H9 (cell line): Measurements from ENCODE around the gene FOXJ3. TPM values are rescaled to one million over a fixed set of nuclear protein-coding genes. Genes with fewer than 3 reads are reported as not detected.

Source experiments
- DNase-seq: peaks from one replicate; pipeline ENCODE4 v3.0.0-alpha.2; 2017
- H2AFZ ChIP-seq: one replicate; pipeline ENCODE4 v1.6.1; 2013; ENCODE audit warnings: mild to moderate bottlenecking, low read length, control low read depth, moderate library complexity
- H2AK5ac ChIP-seq: 2 replicates; pipeline ENCODE4 v1.6.1; 2013; ENCODE audit warnings: low read length, control low read depth, mixed read lengths; ENCODE audit not compliant: insufficient read length
- H2BK120ac ChIP-seq: one replicate; pipeline ENCODE4 v1.6.1; 2013; ENCODE audit warnings: low read depth, mild to moderate bottlenecking, low read length, control low read depth, inconsistent platforms; ENCODE audit not compliant: poor library complexity, severe bottlenecking
- H2BK12ac ChIP-seq: 2 replicates; pipeline ENCODE4 v1.6.1; 2013; ENCODE audit warnings: low read length, control low read depth, mixed read lengths, low read depth; ENCODE audit not compliant: insufficient read length
- H2BK15ac ChIP-seq: 2 replicates; pipeline ENCODE4 v1.6.1; 2013; ENCODE audit warnings: low read depth, low read length, control low read depth
- H2BK20ac ChIP-seq: one replicate; pipeline ENCODE4 v1.6.1; 2013; ENCODE audit warnings: low read depth, mild to moderate bottlenecking, low read length, control low read depth, inconsistent platforms; ENCODE audit not compliant: poor library complexity, severe bottlenecking
- H2BK5ac ChIP-seq: 2 replicates; pipeline ENCODE4 v1.6.1; 2013; ENCODE audit warnings: low read length, control low read depth, mixed read lengths; ENCODE audit not compliant: insufficient read length
- H3K14ac ChIP-seq: 2 replicates; pipeline ENCODE4 v1.6.1; 2013; ENCODE audit warnings: low read length, control low read depth; ENCODE audit not compliant: insufficient read depth
- H3K18ac ChIP-seq: 2 replicates; pipeline ENCODE4 v1.6.1; 2013; ENCODE audit warnings: low read depth, mild to moderate bottlenecking, mixed read lengths, low read length, control low read depth; ENCODE audit not compliant: insufficient read length
- H3K23ac ChIP-seq: 2 replicates; pipeline ENCODE4 v1.6.1; 2013; ENCODE audit warnings: low read length, control low read depth, mixed read lengths, low read depth; ENCODE audit not compliant: insufficient read length
- H3K23me2 ChIP-seq: 2 replicates; pipeline ENCODE4 v1.6.1; 2013; ENCODE audit warnings: low read depth, mild to moderate bottlenecking, mixed read lengths, low read length, control low read depth; ENCODE audit not compliant: insufficient read length, poor library complexity, severe bottlenecking
- H3K27ac ChIP-seq: 2 replicates; pipeline ENCODE4 v1.5.1; 2013; ENCODE audit warnings: low read length, control low read depth, mixed read lengths, low read depth; ENCODE audit not compliant: insufficient read length
- H3K27me3 ChIP-seq: 2 replicates; pipeline ENCODE4 v1.6.1; 2013; ENCODE audit warnings: low read length, control low read depth, inconsistent platforms; ENCODE audit not compliant: insufficient read depth
- H3K4ac ChIP-seq: 2 replicates; pipeline ENCODE4 v1.6.1; 2013; ENCODE audit warnings: low read depth, mild to moderate bottlenecking, control low read depth, inconsistent platforms, low read length, moderate library complexity
- H3K4me1 ChIP-seq: 2 replicates; pipeline ENCODE4 v1.6.1; 2013; ENCODE audit warnings: low read length, control low read depth, inconsistent platforms; ENCODE audit not compliant: insufficient read depth
- H3K4me2 ChIP-seq: 2 replicates; pipeline ENCODE4 v1.6.1; 2013; ENCODE audit warnings: low read length, control low read depth, mixed read lengths; ENCODE audit not compliant: insufficient read length, insufficient read depth
- H3K56ac ChIP-seq: 2 replicates; pipeline ENCODE4 v1.6.1; 2013; ENCODE audit warnings: low read depth, mild to moderate bottlenecking, mixed read lengths, low read length, control low read depth; ENCODE audit not compliant: insufficient read length
- H3K79me1 ChIP-seq: 2 replicates; pipeline ENCODE4 v1.6.1; 2013; ENCODE audit warnings: low read depth, mild to moderate bottlenecking, moderate library complexity, low read length, control low read depth, inconsistent platforms; ENCODE audit not compliant: insufficient read depth, poor library complexity, severe bottlenecking
- H3K79me2 ChIP-seq: 2 replicates; pipeline ENCODE4 v1.6.1; 2013; ENCODE audit warnings: low read length, control low read depth, inconsistent platforms; ENCODE audit not compliant: insufficient read depth
- H3K9ac ChIP-seq: 2 replicates; pipeline ENCODE4 v1.6.1; 2013; ENCODE audit warnings: low read length, control low read depth, mixed read lengths; ENCODE audit not compliant: insufficient read length; ENCODE audit errors: extremely low read depth
- H3K9me3 ChIP-seq: one replicate; pipeline ENCODE4 v1.6.1; 2013; ENCODE audit warnings: low read depth, low read length, inconsistent platforms; ENCODE audit not compliant: control insufficient read depth
- H3T11ph ChIP-seq: one replicate; pipeline ENCODE4 v1.6.1; 2013; ENCODE audit warnings: mild to moderate bottlenecking, low read length, control low read depth, inconsistent platforms
- H4K20me1 ChIP-seq: one replicate; pipeline ENCODE4 v1.6.1; 2013; ENCODE audit not compliant: control insufficient read depth, insufficient read length, insufficient read depth
- H4K5ac ChIP-seq: 2 replicates; pipeline ENCODE4 v1.6.1; 2013; ENCODE audit warnings: low read depth, mild to moderate bottlenecking, mixed read lengths, low read length, control low read depth; ENCODE audit not compliant: insufficient read length
- H4K8ac ChIP-seq: replicated peaks from 2 replicates; pipeline ENCODE4 v1.6.1; 2013; ENCODE audit warnings: low read length, control low read depth, mixed read lengths, low read depth; ENCODE audit not compliant: insufficient read length
- H4K91ac ChIP-seq: 2 replicates; pipeline ENCODE4 v1.6.1; 2013; ENCODE audit warnings: low read depth, mild to moderate bottlenecking, moderate library complexity, mixed read lengths, low read length, control low read depth; ENCODE audit not compliant: insufficient read length
- H3K27ac Mint-ChIP-seq, 3 experiments: 2 replicates in 2 of 3; 3 replicates in 1 of 3; pipeline ENCODE4 v1.8.0; 2020 to 2021; ENCODE audit warnings: mixed read lengths in 3 of 3, mild to moderate bottlenecking in 1 of 3, moderate library complexity in 1 of 3
- H3K27me3 Mint-ChIP-seq: 2 replicates; pipeline ENCODE4 v1.8.0; 2021; ENCODE audit warnings: low read depth, mild to moderate bottlenecking, moderate library complexity, mixed read lengths
- H3K36me3 Mint-ChIP-seq, 3 experiments: 2 replicates in 2 of 3; 3 replicates in 1 of 3; pipeline ENCODE4 v1.8.0; 2020 to 2021; ENCODE audit warnings: low read depth in 3 of 3, mixed read lengths in 3 of 3; ENCODE audit not compliant: insufficient read depth in 1 of 3
- H3K4me1 Mint-ChIP-seq, 2 experiments: 2 replicates each; pipeline ENCODE4 v1.8.0; 2020; ENCODE audit warnings: mixed read lengths in 2 of 2
- H3K4me3 Mint-ChIP-seq, 2 experiments: 2 replicates in 1 of 2; 3 replicates in 1 of 2; pipeline ENCODE4 v1.8.0; 2020 to 2021; ENCODE audit warnings: mild to moderate bottlenecking in 2 of 2, mixed read lengths in 2 of 2, moderate library complexity in 1 of 2
- H3K9me3 Mint-ChIP-seq, 2 experiments: 2 replicates in 1 of 2; 3 replicates in 1 of 2; pipeline ENCODE4 v1.8.0; 2020; ENCODE audit warnings: mild to moderate bottlenecking in 2 of 2, mixed read lengths in 2 of 2, moderate library complexity in 1 of 2
- WGBS: extraction: QIAGEN DNeasy Blood & Tissue Kit; methylation state at CpG from one replicate; pipeline ENCODE4 v1.1.7; 2013; ENCODE audit warnings: missing lambda C conversion rate, low lambda C conversion rate, mixed read lengths; ENCODE audit not compliant: insufficient read length; ENCODE audit errors: extremely low coverage; 5-methylcytosine and 5-hydroxymethylcytosine counted together
- total RNA-seq: library from RNA; stranded (reverse); gene quantifications from 2 replicates; pipeline ENCODE4 v1.2.1, GENCODE V29; 2021
- TF ChIP-seq, protein P1 (sequence below): fragments of 200-600 bp; sonication (generic); conservative IDR thresholded peaks from 3 replicates; pipeline ENCODE4 v1.8.0; 2021; ENCODE audit warnings: antibody characterized with exemption, mild to moderate bottlenecking

Gene FOXJ3
- total RNA-seq, 1 experiment from 2014 or later: 49.9 TPM

DNA sequence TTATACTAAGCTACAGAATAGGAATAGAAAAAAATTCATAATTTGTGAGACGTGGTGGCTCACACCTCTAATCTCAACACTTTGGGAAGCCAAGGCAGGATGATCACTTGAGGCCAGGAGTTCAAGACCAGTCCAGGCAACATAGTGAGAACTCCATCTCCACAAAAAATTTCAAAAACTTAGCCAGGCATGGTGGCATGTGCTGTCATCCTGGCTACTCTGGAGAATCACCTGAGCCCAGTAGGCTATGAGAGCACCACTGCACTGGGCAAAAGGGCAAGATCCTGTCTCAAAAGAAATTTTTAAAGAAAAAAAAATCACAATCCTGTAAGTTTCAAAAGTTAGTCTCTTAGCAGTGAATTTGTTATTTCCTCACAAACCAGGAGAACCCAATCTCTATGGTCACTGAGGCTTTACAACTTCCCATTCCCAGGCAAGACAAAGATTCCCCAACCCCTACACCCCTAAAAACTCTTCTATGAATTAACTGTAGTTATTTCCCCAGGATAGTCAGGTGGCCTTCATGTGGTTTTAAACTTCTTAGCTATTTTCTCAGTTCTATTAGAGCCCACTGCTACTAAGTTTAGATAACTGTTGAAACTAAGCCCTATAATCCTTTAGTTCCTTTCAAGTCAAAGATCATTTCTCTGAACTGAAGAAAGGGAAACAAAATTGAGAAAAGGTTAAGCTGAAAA, 74.5 kb downstream of the FOXJ3 start:
- Histone ChIP-seq H3K4ac (no peak overlapping the region), H3K18ac (no peak overlapping the region), H3K79me2 (peaks cover 13% of the 10 kb centered on the region; the same call in 1 of the 2 replicates), H3K56ac (no peak overlapping the region), H3K4me1 (no peaks in the 10 kb centered on the region), H4K5ac (no peak overlapping the region), H4K20me1 (no peaks in the 10 kb centered on the region), H3T11ph (no peak overlapping the region), H3K27me3 (no peaks in the 10 kb centered on the region), H3K23me2 (no peaks in the 10 kb centered on the region), H2BK12ac (no peak overlapping the region), H3K23ac (no peak overlapping the region), H2BK120ac (no peak overlapping the region), H2AK5ac (no peak overlapping the region), H3K9ac (no peak overlapping the region), H3K14ac (no peak overlapping the region), H4K91ac (no peak overlapping the region), H2BK20ac (no peak overlapping the region), H3K27ac (no peak overlapping the region), H2AFZ (no peak overlapping the region), H4K8ac (no peak overlapping the region), H3K4me2 (no peak overlapping the region), H2BK5ac (no peak overlapping the region), H3K79me1 (no peaks in the 10 kb centered on the region), H3K9me3 (no peaks in the 10 kb centered on the region), H2BK15ac (no peak overlapping the region)
- TF ChIP-seq, protein P1, sequence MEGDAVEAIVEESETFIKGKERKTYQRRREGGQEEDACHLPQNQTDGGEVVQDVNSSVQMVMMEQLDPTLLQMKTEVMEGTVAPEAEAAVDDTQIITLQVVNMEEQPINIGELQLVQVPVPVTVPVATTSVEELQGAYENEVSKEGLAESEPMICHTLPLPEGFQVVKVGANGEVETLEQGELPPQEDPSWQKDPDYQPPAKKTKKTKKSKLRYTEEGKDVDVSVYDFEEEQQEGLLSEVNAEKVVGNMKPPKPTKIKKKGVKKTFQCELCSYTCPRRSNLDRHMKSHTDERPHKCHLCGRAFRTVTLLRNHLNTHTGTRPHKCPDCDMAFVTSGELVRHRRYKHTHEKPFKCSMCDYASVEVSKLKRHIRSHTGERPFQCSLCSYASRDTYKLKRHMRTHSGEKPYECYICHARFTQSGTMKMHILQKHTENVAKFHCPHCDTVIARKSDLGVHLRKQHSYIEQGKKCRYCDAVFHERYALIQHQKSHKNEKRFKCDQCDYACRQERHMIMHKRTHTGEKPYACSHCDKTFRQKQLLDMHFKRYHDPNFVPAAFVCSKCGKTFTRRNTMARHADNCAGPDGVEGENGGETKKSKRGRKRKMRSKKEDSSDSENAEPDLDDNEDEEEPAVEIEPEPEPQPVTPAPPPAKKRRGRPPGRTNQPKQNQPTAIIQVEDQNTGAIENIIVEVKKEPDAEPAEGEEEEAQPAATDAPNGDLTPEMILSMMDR: no peak
- peaks cover 6 to 21% (median 17%) of the 10 kb centered on the region in 3 experiments for H3K36me3 Mint-ChIP-seq
- H3K27me3 Mint-ChIP-seq: no peaks in the 10 kb centered on the region
- H3K4me1 Mint-ChIP-seq: no peaks in the 10 kb centered on the region; a peak in 1 of 4 replicates
- H3K9me3 Mint-ChIP-seq: no peaks in the 10 kb centered on the region
- no CpG with 5 or more reads among the region's 1 CpG for whole genome bisulfite sequencing
- H3K27ac Mint-ChIP-seq: no peak overlapping the region
- no peak overlapping the region for H3K4me3 Mint-ChIP-seq
- DNase-seq: no peak
